HG02884 (cell line): ENCODE measurements around the gene SLC4A5.
A peak's percentile ranks its signal among the peaks of the same experiment; 100 is the strongest.

Experiments
- ATAC-seq: cut with Tn5 transposase; IDR thresholded peaks from one replicate; pipeline ENCODE4 v1.9.1; 2021; ENCODE audit warnings: mild to moderate bottlenecking, moderate library complexity; ENCODE audit not compliant: unreplicated experiment

The SLC4A5 gene

DNA sequence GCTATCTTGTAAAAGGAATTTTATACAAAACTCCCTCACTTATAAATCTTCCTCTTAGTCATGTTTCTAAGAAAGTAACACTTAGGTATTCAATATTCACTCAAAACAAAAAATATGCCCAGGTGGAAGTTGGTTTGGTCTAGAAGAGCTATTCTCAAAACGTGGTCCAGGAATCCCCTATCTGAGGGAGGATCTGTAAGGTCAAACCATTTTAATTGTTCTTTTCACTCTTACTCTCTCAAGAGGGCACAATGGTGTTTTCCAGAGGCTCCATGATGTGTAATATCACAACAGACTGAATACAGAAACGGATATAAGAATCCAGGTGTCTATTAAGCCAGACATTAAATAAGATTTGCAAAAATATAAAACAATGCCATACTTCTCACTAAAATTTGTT lies 174.5 kb downstream of the SLC4A5 start:
- ATAC-seq: peak; percentile 60
